Trophoblast cell (in vitro differentiated cells and primary cell): ENCODE data around the gene PCDHGA2.

Source experiments
- DNase-seq, 2 donors: peaks; one replicate each; pipeline ENCODE4 v3.0.0-alpha.2; 2016
- H2AFZ ChIP-seq: 2 replicates; pipeline ENCODE4 v1.6.1; 2013; ENCODE audit warnings: low read length, moderate library complexity, mild to moderate bottlenecking; ENCODE audit not compliant: insufficient read depth, poor library complexity
- H2AK5ac ChIP-seq: 2 replicates; pipeline ENCODE4 v1.6.1; 2013; ENCODE audit warnings: mild to moderate bottlenecking, low read length
- H2BK120ac ChIP-seq: 2 replicates; pipeline ENCODE4 v1.6.1; 2013; ENCODE audit warnings: low read length, mild to moderate bottlenecking, moderate library complexity; ENCODE audit not compliant: insufficient read depth, poor library complexity
- H2BK12ac ChIP-seq: 2 replicates; pipeline ENCODE4 v1.6.1; 2013; ENCODE audit warnings: mild to moderate bottlenecking, low read length, moderate library complexity
- H2BK5ac ChIP-seq: 2 replicates; pipeline ENCODE4 v1.6.1; 2013; ENCODE audit warnings: low read length, low read depth, moderate library complexity, mild to moderate bottlenecking; ENCODE audit not compliant: poor library complexity
- H3K14ac ChIP-seq: 2 replicates; pipeline ENCODE4 v1.6.1; 2013; ENCODE audit warnings: mild to moderate bottlenecking, low read length
- H3K18ac ChIP-seq: 2 replicates; pipeline ENCODE4 v1.6.1; 2013; ENCODE audit warnings: mild to moderate bottlenecking, low read length
- H3K23ac ChIP-seq: 2 replicates; pipeline ENCODE4 v1.6.1; 2013; ENCODE audit warnings: low read length
- H3K27ac ChIP-seq: 2 replicates; pipeline ENCODE4 v1.5.1; 2013; ENCODE audit warnings: low read depth, mild to moderate bottlenecking, inconsistent platforms, low read length, moderate library complexity
- H3K27me3 ChIP-seq: 2 replicates; pipeline ENCODE4 v1.6.1; 2013; ENCODE audit warnings: inconsistent platforms, mild to moderate bottlenecking, low read length, moderate library complexity; ENCODE audit not compliant: insufficient read depth
- H3K36me3 ChIP-seq, 2 experiments: 1 replicate in 1 of 2; 2 replicates in 1 of 2; pipeline ENCODE4 v1.6.1; 2013; ENCODE audit warnings: low read length in 2 of 2, mild to moderate bottlenecking in 2 of 2, moderate library complexity in 1 of 2; ENCODE audit not compliant: insufficient read depth in 2 of 2, control insufficient read depth in 1 of 2
- H3K4ac ChIP-seq: 2 replicates; pipeline ENCODE4 v1.6.1; 2013; ENCODE audit warnings: low read depth, mild to moderate bottlenecking, low read length, moderate library complexity
- H3K4me1 ChIP-seq, 2 experiments: 1 replicate in 1 of 2; 2 replicates in 1 of 2; pipeline ENCODE4 v1.6.1; 2013; ENCODE audit warnings: low read length in 2 of 2, mild to moderate bottlenecking in 2 of 2, moderate library complexity in 1 of 2; ENCODE audit not compliant: insufficient read depth in 2 of 2, control insufficient read depth in 1 of 2
- H3K4me2 ChIP-seq: 2 replicates; pipeline ENCODE4 v1.6.1; 2013; ENCODE audit warnings: inconsistent platforms, mild to moderate bottlenecking, low read length, moderate library complexity
- H3K4me3 ChIP-seq: 2 replicates; pipeline ENCODE4 v1.5.1; 2013; ENCODE audit warnings: mild to moderate bottlenecking, low read depth, low read length, inconsistent platforms
- H3K79me1 ChIP-seq: one replicate; pipeline ENCODE4 v1.6.1; 2013; ENCODE audit warnings: low read length
- H3K79me2 ChIP-seq: 2 replicates; pipeline ENCODE4 v1.6.1; 2013; ENCODE audit warnings: low read length, mild to moderate bottlenecking; ENCODE audit not compliant: control insufficient read depth, insufficient read depth, poor library complexity
- H3K9ac ChIP-seq: 2 replicates; pipeline ENCODE4 v1.6.1; 2013; ENCODE audit warnings: mild to moderate bottlenecking, low read length
- H3K9me3 ChIP-seq: 2 replicates; pipeline ENCODE4 v1.6.1; 2013; ENCODE audit warnings: low read depth, mild to moderate bottlenecking, control low read depth, inconsistent platforms, low read length; ENCODE audit not compliant: insufficient read depth
- H4K12ac ChIP-seq: 2 replicates; pipeline ENCODE4 v1.6.1; 2013; ENCODE audit warnings: low read depth, mild to moderate bottlenecking, low read length, moderate library complexity
- H4K8ac ChIP-seq: 2 replicates; pipeline ENCODE4 v1.6.1; 2013; ENCODE audit warnings: low read depth, mild to moderate bottlenecking, low read length, moderate library complexity
- H4K91ac ChIP-seq: one replicate; pipeline ENCODE4 v1.6.1; 2013; ENCODE audit warnings: low read depth, mild to moderate bottlenecking, low read length, moderate library complexity
- WGBS: extraction: QIAGEN DNeasy Blood & Tissue Kit; methylation state at CpG from one replicate; pipeline ENCODE4 v1.1.7; 2013; ENCODE audit warnings: missing lambda C conversion rate; ENCODE audit not compliant: insufficient read length, insufficient coverage; ENCODE audit errors: extremely low coverage; 5-methylcytosine and 5-hydroxymethylcytosine counted together

The PCDHGA2 gene

GRCh38 chr5:141356133-141356532 is 17.6 kb downstream of the PCDHGA2 start:
- H3K9me3 ChIP-seq: peaks cover 33% of the 10 kb centered on the region
- no peak overlapping the region for H3K18ac ChIP-seq
- no peak overlapping the region for H4K12ac ChIP-seq
- no peak overlapping the region for H2AK5ac ChIP-seq
- H3K4ac ChIP-seq: no peak overlapping the region
- no peak overlapping the region for H2BK120ac ChIP-seq
- H4K8ac ChIP-seq: no peak overlapping the region
- H3K4me1 ChIP-seq: no peaks in the 10 kb centered on the region
- no peaks in the 10 kb centered on the region for H3K79me2 ChIP-seq
- H3K4me3 ChIP-seq: no peak overlapping the region
- no peak for DNase-seq
- H2AFZ ChIP-seq: no peak overlapping the region
- H3K9ac ChIP-seq: no peak overlapping the region
- no peak overlapping the region for H3K27ac ChIP-seq
- WGBS: no CpG with 5 or more reads among the region's 5 CpGs
- H3K14ac ChIP-seq: no peak overlapping the region
- H3K36me3 ChIP-seq: peaks cover 0 to 3% of the 10 kb centered on the region in 2 experiments
- no peak overlapping the region for H2BK5ac ChIP-seq
- no peak overlapping the region for H2BK12ac ChIP-seq
- no peaks in the 10 kb centered on the region for H3K27me3 ChIP-seq
- H3K23ac ChIP-seq: no peak overlapping the region
- H3K4me2 ChIP-seq: no peak overlapping the region
- no peaks in the 10 kb centered on the region for H3K79me1 ChIP-seq
- no peak overlapping the region for H4K91ac ChIP-seq

- no peak overlapping the region for H4K91ac ChIP-seq
- no peak overlapping the region for H2BK120ac ChIP-seq
- H3K23ac ChIP-seq: no peak overlapping the region
- H3K9me3 ChIP-seq: peaks cover 35% of the 10 kb centered on the region
- H2AFZ ChIP-seq: no peak overlapping the region
- no CpG with 5 or more reads among the region's 19 CpGs for WGBS
- H3K9ac ChIP-seq: no peak overlapping the region
- no peaks in the 10 kb centered on the region for H3K27me3 ChIP-seq
- H3K4me2 ChIP-seq: no peak overlapping the region
- no peaks in the 10 kb centered on the region for H3K79me1 ChIP-seq
- no peak overlapping the region for H3K14ac ChIP-seq
- no peak overlapping the region for H2AK5ac ChIP-seq
- H3K27ac ChIP-seq: no peak overlapping the region
- no peaks in the 10 kb centered on the region for H3K4me1 ChIP-seq
- H3K18ac ChIP-seq: no peak overlapping the region
- no peak overlapping the region for H2BK5ac ChIP-seq
- H2BK12ac ChIP-seq: no peak overlapping the region
- no peak for DNase-seq
- no peak overlapping the region for H3K4ac ChIP-seq
- no peak overlapping the region for H3K4me3 ChIP-seq
- no peak overlapping the region for H4K8ac ChIP-seq
- no peaks in the 10 kb centered on the region for H3K79me2 ChIP-seq
- H4K12ac ChIP-seq: no peak overlapping the region
- H3K36me3 ChIP-seq: peaks cover 0 to 3% of the 10 kb centered on the region in 2 experiments
Observed at GRCh38 chr5:141356950-141357349, 18.4 kb downstream of the PCDHGA2 start.

GRCh38 chr5:141359790-141360426 is 21.3 kb downstream of the PCDHGA2 start, which contains the start of gene PCDHGB2:
PCDHGB2 (plus strand) TSS chr5:141359994; CDS start chr5:141360136, 142 bp downstream.
- H3K4me2 ChIP-seq: no peak within 1 kb of the TSS
- no peak within 1 kb of the TSS for H4K91ac ChIP-seq
- no peaks in the 10 kb centered on the region for H3K79me1 ChIP-seq
- H4K12ac ChIP-seq: no peak within 1 kb of the TSS
- H3K79me2 ChIP-seq: no peaks in the 10 kb centered on the region
- no peaks in the 10 kb centered on the region for H3K4me1 ChIP-seq
- no peak within 1 kb of the TSS for H3K4me3 ChIP-seq
- H3K18ac ChIP-seq: no peak within 1 kb of the TSS
- no CpG with 5 or more reads among the region's 24 CpGs for WGBS
- peaks cover 39% of the 10 kb centered on the region for H3K9me3 ChIP-seq
- H3K23ac ChIP-seq: no peak within 1 kb of the TSS
- H3K36me3 ChIP-seq: no peaks in the 10 kb centered on the region
- no peak within 1 kb of the TSS for H3K9ac ChIP-seq
- H2AFZ ChIP-seq: no peak within 1 kb of the TSS
- no peak within 1 kb of the TSS for H3K14ac ChIP-seq
- H2BK12ac ChIP-seq: no peak within 1 kb of the TSS
- no peak for DNase-seq
- H4K8ac ChIP-seq: no peak within 1 kb of the TSS
- H2AK5ac ChIP-seq: no peak within 1 kb of the TSS
- no peak within 1 kb of the TSS for H2BK5ac ChIP-seq
- H3K4ac ChIP-seq: no peak within 1 kb of the TSS
- no peak within 1 kb of the TSS for H2BK120ac ChIP-seq
- H3K27ac ChIP-seq: no peak within 1 kb of the TSS
- no peaks in the 10 kb centered on the region for H3K27me3 ChIP-seq

- no peaks in the 10 kb centered on the region for H3K79me2 ChIP-seq
- H3K79me1 ChIP-seq: no peaks in the 10 kb centered on the region
- no peak overlapping the region for H4K91ac ChIP-seq
- H2BK120ac ChIP-seq: no peak overlapping the region
- no peaks in the 10 kb centered on the region for H3K4me1 ChIP-seq
- no peak overlapping the region for H3K14ac ChIP-seq
- no peak overlapping the region for H3K9ac ChIP-seq
- no peak overlapping the region for H2BK5ac ChIP-seq
- no peak overlapping the region for H3K23ac ChIP-seq
- no peak overlapping the region for H2BK12ac ChIP-seq
- DNase-seq: no peak
- H3K27ac ChIP-seq: no peak overlapping the region
- no CpG with 5 or more reads among the region's 15 CpGs for WGBS
- no peak overlapping the region for H3K18ac ChIP-seq
- H3K9me3 ChIP-seq: peaks cover 39% of the 10 kb centered on the region
- no peak overlapping the region for H4K12ac ChIP-seq
- H3K27me3 ChIP-seq: no peaks in the 10 kb centered on the region
- no peak overlapping the region for H2AK5ac ChIP-seq
- no peak overlapping the region for H3K4me2 ChIP-seq
- H3K36me3 ChIP-seq: no peaks in the 10 kb centered on the region
- no peak overlapping the region for H2AFZ ChIP-seq
- no peak overlapping the region for H4K8ac ChIP-seq
- no peak overlapping the region for H3K4ac ChIP-seq
- no peak overlapping the region for H3K4me3 ChIP-seq
Observed at GRCh38 chr5:141360685-141361084, 22.1 kb downstream of the PCDHGA2 start.
